ENCODE measurements around the gene BTBD3.

DNA sequence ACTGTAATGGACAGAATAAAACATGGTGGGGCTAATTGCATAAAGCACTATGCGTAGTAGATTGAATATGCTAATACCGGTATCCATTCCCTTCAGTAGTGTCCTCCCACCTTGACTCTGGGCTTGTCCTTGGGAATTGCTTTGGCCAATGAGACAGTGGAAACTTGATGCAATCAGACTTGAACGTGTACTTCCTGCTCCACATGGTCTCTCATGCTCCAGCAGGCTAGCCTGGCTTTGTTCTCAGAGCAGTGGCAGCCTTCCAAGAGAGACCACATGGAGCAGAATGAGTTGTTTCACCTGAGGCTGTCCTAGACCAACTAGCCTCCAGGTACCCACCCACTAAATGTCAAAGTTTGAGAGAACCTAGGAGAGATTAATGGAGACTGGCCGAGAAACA, 37.0 kb upstream of the BTBD3 start:
- TF ChIP-seq POLR2A (IDR thresholded peaks at IDR 0.05; ENCODE audit: low read length) (no peak), GATA1 (IDR thresholded peaks at IDR 0.05; ENCODE audit: low read depth, low read length) (no peak)

All from erythroblast (primary cell).